ENCODE data around the gene RFX2.
"Not testable (repeated sequence)": the region's sequence is repeated elsewhere in the genome, so short reads cannot be mapped to it uniquely, and the experiment has no call there.

The RFX2 gene
- 4.7 to 9.7 (median 6.8) reads per million in 4 donors for total RNA-seq

- peak; percentile 98 to 99 (median 99) for DNase-seq
Observed at GRCh38 chr19:6110360-6110977, at the start of gene RFX2. TSS of gene RFX2 (minus strand) at chr19:6110500. CDS start at chr19:6047496, 63,004 bp downstream.

DNA sequence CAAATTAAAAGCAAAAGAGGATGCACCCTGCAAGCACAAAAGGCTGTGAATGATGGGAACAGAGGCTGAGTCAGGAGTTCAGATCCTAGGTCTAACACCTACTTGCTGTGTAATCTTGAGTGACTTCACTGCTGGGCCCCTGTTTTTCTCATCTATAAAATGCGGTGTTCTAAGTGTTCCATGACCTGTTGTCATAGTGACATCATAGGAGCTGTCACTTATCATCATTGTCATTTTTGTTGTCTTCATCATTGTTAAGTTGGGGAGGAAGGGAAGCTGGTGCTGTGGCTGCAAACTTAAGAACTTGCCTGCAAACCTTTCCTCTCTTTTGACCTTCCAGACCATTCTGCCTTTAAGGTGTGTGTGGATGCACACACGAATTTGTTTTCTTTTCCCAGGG is 45.7 kb upstream of the RFX2 start:
- no peak for DNase-seq

- no peak for DNase-seq
Observed at GRCh38 chr19:6150289-6150688, 40.0 kb upstream of the RFX2 start.

- no peak for DNase-seq
Observed at GRCh38 chr19:6141217-6141616, 30.9 kb upstream of the RFX2 start.

GRCh38 chr19:6138511-6138910 is 28.2 kb upstream of the RFX2 start:
- no peak for DNase-seq

- DNase-seq: no peak
Observed at GRCh38 chr19:6138066-6138465, 27.8 kb upstream of the RFX2 start.

DNA sequence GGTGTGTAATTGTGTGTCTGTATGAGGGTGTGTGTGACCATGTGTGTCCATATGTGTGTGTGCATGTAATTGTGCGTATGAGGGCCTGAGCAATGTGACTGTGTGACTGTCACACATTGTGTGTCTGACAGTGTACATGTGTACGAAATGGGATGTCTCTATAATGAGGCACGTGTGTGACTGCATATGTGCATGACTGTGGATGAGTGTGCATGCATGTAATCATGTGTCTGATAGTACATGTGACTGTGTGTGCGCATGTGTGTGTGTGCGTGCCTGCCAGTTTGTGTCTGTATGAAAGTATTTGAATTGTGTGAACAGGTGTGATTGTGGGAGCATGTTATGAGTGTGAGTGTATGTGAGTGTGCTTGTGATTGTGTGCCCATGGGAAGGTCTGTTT is 22.9 kb upstream of the RFX2 start:
- DNase-seq: no peak

DNA sequence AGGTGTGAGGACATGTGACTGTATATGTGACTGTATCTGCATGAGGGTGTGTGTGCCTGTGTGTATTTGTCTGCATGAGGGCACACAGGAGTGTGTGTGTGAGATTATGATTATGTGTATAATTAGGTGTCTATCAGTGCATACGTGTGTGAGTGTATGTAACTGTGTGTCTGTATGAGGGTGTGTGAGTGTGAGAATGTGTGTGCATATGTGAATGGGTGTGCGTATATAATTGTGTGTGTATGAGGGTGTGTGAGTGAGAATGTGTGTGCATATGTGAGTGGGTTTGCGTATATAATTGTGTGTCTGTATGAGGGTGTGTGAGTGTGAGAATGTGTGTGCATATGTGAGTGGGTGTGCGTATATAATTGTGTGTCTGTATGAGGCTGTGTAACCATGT is 22.2 kb upstream of the RFX2 start:
- DNase-seq: no peak

GRCh38 chr19:6127716-6128335 is 17.5 kb upstream of the RFX2 start:
- no peak for DNase-seq

- DNase-seq: peak in 1 of 5 donors; percentile 49
Observed at GRCh38 chr19:6126335-6126974, 16.2 kb upstream of the RFX2 start.

DNA sequence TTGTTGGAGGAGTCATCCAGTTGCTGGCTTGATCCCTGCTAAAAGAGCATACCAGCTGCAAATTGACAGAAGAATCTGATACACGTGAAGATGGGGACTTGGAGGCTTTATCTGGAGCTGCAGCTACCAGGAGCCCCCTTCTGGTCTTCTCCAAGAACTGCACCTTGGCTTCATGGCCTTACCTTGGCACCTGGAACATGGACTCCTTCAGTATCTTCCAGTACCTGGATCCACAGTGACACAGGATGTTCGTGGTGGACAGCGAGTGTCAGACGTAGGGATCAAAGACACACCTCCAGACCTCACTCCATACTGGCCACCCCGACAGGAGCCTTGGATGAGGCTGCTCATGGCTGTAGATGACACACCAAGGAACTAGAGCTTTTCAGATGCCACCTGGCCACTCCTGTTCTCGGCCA is 15.3 kb upstream of the RFX2 start:
- DNase-seq: peak; percentile 23 to 72 (median 54)

DNA sequence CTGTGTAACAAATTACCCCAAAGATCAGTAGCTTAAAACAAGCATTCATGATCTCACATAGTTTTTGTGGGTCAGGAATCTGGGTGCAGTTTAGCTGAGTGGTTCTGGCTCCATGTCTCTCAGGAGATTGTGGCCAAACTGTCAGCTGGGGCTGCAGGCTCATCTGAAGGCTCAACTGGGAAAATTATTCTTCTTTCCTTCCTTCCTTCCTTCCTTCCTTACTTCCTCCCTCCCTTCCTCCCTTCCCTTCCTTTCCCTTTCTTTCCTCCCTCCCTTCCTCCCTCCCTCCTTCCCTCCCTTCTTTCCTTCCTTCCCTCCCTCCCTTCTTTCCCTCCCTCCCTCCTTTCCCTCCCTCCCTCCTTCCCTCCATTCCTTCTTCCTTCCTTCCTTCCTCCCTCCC is 8.7 kb upstream of the RFX2 start:
- DNase-seq: no peak

DNA sequence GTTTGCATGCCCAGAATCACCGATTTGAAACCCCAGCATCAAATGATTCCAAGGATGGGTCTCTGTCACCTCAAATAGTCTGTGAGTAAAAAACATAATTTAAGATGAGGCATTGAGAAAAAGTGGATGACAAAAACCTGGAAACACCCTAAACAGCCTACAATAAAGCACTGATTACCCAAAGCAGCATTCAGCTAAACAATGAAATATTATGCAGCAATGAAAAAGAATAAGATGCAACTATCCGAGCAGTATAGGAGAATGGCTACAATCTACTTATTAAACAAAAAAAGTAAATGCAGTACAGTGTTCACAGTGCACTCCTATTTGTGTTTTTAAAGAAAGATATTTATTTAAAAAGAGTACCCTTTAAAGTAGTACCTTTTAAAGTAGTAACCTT is 7.7 kb upstream of the RFX2 start:
- no peak for DNase-seq

DNA sequence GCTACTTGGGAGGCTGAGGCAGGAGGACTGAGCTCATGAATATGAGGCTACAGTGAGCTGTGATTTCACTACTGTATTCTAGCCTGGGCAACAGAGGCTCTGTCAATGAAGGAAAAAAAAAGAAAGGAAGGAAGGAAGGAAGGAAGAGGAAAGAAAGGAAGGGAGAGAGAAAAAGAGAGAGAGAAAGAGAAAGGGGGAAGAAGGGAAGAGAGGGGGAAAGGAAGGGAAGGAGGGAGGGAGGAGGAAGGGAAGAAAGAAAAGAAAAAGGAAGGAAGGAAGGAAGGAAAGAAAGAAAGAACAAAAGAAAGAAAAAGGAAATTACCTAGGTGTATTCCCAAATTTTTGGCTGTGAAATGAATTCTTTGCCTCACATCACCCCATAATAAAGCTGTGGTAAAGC is 7.2 kb upstream of the RFX2 start:
- DNase-seq: no peak

DNA sequence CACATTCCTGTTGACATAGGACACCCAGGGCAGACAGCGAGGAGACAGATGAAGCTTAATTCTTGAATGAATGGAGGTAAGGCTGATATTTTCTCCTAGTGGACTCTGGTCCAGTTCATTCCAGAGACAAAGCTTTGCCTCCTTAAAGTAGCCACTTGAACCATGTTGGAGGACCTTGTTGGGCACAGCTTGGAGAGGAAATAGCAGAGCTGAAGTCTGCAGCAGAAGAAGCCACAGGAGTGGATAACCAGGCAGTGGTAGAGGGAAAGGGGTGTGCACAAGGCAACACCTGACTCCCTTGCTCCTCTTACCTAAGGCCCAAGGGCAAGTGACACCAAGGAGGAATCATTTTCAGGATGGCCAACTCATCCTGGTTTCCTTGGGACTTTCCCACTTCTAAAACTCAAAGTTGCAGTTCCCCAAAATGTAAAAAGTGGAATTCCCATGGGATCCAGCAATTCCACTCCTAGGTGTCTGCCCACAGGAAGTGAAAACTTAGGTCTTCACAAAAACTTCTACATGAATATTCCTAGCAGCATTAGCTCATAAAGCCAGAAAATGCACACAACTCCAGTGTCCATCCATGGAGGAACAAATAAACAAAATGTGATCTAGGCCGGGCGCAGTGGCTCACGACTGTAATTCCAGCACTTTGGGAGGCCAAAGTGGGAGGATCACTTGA is 6.6 kb upstream of the RFX2 start:
- DNase-seq: no peak

GRCh38 chr19:6115992-6116391 is 5.7 kb upstream of the RFX2 start:
- no peak for DNase-seq

DNA sequence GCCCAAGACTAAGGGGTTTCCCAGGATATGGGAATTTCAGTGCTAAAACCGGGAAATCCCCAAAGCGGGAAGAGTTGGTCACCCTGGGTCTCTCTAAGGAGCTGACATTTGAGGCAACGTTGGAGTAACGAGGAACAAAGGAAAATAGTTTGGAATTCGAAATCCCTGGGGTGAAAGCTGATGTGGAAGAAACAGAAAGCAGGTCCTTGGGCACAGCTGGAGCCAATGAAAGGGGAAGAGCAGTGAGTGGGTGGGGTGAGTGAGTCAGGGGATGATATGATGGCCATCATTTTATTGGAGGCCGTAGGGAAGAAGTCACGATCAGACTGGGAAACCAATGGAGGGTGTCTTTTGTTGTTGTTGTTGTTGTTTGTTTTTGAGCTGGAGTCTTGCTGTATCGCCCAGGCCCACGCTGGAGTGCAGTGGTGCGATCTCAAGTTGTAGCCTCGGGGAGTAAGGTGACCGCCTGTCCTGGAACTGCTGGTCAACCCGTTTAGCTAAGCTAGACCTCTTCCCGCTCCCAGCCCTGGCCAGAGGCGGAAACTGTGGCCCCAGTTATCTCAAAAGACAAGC is 3.4 kb upstream of the RFX2 start:
- no peak for DNase-seq

DNA sequence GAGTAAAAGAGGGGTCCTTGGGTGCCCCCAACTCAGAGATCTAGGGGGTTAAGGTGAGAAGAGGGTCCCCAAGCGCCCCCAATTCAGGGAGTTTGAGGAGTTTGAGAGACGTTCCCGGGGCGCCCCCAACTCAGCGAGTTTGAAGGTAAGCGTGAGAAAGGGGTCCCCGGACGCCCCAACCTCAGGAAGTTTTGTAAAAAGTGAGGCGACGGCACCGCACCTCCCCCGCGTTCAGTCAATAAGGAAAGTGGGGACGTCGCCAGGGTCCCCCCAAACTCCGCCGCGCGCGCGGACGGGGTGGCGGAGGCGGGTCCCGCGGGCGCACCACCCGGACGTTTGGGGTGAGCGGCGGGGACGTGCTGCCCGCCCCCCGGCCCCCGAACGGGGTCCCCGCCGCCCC is 353 bp downstream of the RFX2 start:
- no peak for DNase-seq

- DNase-seq: peak in 4 of 5 donors; percentile 32 to 45 (median 38)
Observed at GRCh38 chr19:6108721-6109633, 1.3 kb downstream of the RFX2 start.

- DNase-seq: not testable (repeated sequence)
Observed at GRCh38 chr19:6106643-6107294, 3.5 kb downstream of the RFX2 start.

DNA sequence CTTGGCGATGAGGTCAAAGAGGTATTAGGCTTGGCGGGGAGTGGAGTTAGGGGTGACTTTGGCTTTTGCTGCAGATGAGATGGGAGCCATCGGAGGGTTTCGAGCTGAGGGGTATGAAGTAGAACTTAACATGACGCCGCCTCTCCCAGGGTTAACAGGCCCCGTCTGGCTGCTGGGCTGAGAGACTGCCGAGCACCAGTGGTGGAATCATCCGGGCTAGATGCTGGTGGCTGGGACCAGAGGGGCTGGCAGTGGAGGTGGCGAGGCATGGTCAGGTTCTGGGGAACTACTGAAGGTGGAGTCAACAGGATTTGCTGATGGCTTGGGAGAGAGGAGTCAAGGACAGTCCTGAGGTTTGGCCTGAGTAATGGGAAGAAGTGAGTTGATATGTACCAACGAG is 4.9 kb downstream of the RFX2 start:
- DNase-seq: no peak

- DNase-seq: no peak
Observed at GRCh38 chr19:6103894-6104293, 6.4 kb downstream of the RFX2 start.
